Stimulated activated CD4-positive, alpha-beta T cell treated with anti-CD3 and anti-CD28 coated beads, Interleukin-4, amount 100 ng/mL, for 1 hour (primary cell): ENCODE results near the gene CELSR2.
"Not testable (repeated sequence)": the region's sequence is repeated elsewhere in the genome, so short reads cannot be mapped to it uniquely, and the experiment has no call there.

Experiments used
- DNase-seq: peaks from one replicate; pipeline ENCODE4 v3.0.0-alpha.2; 2020

The CELSR2 gene

DNA sequence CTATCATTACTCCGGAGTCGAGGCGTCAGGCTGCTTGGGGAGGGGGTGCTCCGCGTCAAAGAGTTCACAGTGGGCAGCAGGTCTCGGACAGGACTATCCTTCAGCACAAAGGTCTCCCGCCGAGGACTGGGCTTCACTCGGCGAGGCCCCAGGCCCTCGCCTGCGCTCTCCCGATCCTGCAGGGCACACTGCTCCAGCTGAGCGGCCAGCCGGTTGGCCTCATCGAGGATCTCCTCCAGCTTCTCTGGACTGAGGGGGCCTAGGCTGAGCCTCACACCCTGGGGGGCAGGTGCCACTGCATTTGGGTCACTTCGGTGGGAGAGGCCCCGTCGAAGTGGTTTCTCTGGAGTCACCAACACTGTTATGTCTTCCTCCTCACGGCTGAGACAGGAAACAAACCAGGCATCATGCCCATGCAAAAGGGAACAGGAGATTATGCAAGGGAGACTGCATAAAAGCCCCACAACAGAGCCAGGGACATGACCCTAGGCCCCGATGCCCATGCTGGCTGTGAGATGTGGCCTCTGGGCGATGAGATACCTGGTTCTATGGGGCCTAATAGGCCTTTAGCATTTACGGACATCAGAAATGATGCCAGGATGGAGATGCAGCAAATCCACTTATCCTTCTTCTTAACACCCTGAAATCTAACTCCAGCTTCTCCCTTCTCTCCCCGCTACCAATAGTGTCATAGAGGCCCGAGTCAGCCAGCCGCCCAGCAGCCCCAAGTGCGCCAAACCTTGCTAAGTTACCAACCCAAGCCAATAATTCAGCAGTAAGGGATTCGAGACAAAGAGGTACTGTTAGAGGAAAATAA lies 32.5 kb downstream of the CELSR2 start:
- no peak for DNase-seq

DNA sequence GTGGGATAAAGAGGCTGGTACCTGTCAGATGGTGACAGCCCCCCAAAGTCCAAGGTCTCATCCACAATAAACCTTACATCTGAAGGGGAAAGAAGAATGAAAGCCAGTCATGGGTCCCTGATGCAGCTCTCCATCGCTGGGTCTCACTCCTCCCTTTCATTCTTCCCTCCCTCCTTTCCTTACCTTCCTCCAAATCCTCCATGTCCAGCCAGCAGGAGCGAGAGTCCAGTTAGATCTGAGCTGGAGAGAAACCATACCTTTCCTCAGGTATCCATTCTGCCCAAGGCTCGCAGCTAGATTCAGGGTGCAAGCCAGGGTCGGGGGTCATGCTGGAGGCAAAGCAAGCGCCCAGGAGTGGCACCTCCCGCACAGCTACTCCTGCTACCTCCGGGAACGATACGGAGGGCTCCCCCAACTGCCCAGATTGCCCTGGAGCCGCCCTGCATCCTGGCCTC lies 33.2 kb downstream of the CELSR2 start:
- no peak for DNase-seq

DNA sequence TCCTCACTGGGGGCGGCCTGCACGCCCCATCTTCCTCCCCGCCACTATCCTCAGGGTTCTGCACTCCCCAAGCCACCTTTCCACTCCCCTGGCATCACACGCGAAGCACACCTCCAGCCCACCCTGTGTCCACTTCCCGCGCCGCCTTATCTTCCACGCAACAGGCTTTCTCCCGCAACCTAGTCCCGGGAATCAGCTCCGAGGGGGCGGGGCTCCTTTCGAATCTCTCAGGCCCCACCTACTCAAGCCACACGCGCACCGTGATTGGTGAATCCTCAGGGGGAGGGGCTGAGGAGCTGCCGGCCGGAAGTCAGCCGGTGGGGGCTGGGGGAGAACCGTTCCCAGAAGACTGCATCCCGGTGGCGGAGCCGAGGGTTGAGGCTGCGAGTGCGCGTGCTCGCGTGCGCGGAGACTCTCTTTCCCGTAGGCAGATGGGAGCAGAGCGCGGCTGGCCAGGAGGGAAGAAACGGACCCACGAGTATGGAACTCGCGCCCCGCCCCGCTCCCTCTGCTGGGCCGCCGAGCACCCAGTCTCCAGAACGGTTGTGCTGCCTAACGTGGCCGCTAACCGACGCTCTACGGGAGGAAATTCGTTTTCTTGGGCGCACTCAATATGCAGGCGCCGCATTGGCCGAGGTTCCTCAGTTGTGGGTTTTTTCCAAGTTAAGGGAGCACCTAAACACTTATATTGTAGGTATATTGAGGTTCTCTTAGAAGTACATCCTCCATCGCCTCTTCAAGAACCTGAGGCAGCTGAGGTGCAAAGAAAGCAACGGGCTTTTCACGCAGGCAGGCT lies 33.8 kb downstream of the CELSR2 start, which contains the start of gene PSRC1:
TSS of gene PSRC1 (minus strand) at position 194 of the 796 bp plus-strand sequence.
- DNase-seq, result peak; percentile 88

- DNase-seq, result no peak
Observed at GRCh38 chr1:109283748-109284600, 34.6 kb downstream of the CELSR2 start.

GRCh38 chr1:109286762-109287161 lies 37.4 kb downstream of the CELSR2 start:
- DNase-seq, result not testable (repeated sequence)

DNA sequence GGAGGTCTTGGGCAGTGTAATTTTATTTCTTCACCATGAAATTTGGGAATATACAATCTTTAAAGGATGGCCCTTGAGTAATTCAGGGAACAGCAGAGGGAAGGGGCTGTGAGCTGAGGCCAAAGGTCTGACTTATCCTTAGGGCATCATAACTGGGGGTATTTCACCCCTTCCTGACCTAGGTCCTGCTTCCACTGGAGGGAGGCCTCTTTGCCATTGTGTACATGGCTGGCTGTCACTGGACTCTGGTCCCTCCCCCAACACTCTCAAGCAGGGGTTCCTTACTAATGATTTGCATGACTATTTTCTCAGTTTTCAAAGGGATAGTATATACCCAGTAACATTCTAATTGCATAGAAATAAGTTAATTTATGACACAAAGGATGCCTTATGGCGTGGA lies 40.8 kb downstream of the CELSR2 start:
- DNase-seq, result no peak

DNA sequence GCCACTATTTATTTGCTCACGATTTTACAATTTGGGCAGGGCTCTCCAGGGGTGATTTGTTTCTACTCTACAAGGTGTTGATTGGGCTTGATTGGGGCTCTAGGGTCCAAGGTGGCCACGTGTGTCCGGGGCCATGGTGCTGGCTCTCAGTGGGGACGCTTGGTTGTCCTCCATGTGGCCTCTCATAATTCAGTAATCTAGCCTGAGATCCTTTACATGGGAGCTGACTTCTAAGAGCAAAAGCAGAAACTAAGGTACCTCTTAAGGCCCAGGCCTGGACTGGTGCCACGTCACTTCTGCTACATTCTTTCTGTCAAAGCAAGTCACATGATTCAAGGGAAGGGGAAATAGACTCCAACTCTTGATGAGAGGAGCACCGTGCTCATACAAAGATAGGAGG lies 41.7 kb downstream of the CELSR2 start:
- no peak for DNase-seq

GRCh38 chr1:109292364-109292763 lies 43.0 kb downstream of the CELSR2 start:
- no peak for DNase-seq

GRCh38 chr1:109293026-109293425 lies 43.7 kb downstream of the CELSR2 start:
- DNase-seq, result no peak

- DNase-seq, result no peak
Observed at GRCh38 chr1:109294481-109294880, 45.1 kb downstream of the CELSR2 start.

DNA sequence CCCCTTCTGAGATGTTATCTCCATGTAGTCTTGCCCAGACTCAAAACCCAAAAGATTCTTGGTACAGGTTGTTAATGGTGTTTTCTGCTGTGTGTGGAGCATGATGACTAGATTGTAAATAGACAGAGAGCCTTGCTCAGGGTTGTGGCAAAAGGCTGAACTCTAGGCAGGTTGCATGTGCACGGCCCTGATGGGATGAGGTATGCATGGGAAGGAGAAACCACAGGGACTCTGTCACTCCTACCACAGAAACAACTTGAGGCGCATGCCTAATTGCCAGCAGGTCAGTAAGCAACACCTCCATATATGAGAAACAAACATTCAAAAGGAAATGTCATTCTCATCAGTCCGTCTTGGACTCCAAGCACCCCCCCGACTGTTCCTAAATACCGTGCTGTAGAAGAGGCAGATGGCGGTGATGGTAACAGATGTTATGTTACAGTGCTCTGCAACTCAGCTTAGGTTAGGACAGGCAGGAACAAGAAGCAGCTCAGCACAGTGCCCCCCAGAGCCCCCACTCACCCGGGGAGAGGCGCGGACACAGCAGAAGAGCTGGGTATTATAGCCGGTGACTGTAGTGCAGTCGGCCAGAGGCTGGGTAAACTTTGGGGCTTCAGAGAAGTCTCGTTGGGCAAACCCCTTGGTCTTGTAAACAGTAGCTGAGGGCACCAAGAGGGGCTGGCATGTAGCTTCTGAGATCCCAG lies 46.5 kb downstream of the CELSR2 start:
- DNase-seq, result no peak

DNA sequence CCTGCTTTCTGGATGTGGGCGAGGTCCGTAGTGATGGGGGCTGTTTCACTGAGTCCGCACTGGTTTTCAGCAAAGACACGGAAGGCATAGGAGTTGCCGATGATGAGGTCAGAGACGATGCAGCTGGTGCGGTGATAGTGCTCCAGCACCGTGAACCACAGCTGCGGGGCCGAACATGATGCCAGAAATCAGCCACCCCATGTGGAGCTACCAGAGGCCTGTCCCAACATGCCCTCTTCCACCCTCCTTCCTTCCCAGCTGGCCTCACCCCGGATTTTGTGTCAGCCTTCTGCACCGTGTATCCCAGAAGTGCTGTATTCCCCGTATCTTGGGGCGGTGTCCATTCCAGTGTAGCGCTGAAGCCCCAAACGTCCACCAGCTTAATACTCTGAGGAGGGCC lies 47.4 kb downstream of the CELSR2 start:
- DNase-seq, result no peak

GRCh38 chr1:109298666-109299557 lies 49.6 kb downstream of the CELSR2 start:
- no peak for DNase-seq

- no peak for DNase-seq
Observed at GRCh38 chr1:109299558-109300343, 50.4 kb downstream of the CELSR2 start.

DNA sequence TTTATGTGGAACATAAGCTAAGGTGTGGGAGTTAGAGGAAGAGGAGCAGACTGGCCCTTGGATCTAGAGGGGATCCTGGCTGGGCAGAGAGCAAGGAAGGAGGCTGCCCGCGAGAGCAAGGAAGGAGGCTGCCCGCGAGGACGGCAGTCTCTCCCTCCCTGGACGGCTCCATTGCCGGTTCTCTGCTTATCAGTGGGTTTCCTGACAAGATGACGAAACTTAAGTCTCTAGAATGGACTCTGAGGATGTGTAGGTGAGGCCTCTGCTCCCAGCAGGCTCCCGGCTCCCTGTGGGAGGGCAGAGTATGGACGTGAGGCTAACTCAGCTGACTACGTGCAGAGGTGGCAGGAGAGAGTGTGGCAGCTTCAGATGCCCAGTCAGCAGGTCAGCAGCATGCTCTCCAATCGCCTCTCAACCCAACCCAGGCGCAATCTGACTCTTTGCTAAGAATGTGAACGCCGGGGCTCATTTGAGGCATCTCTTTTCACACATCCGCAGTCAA lies 51.4 kb downstream of the CELSR2 start:
- no peak for DNase-seq

GRCh38 chr1:109301874-109302273 lies 52.5 kb downstream of the CELSR2 start:
- DNase-seq, result no peak

GRCh38 chr1:109304226-109304920 lies 55.0 kb downstream of the CELSR2 start:
- no peak for DNase-seq

GRCh38 chr1:109305991-109306390 lies 56.7 kb downstream of the CELSR2 start:
- DNase-seq, result not testable (repeated sequence)

- no peak for DNase-seq
Observed at GRCh38 chr1:109306832-109307273, 57.5 kb downstream of the CELSR2 start, which contains the start of gene MYBPHL. TSS of gene MYBPHL (minus strand) at chr1:109307011. CDS start at chr1:109306991, 20 bp downstream.
